Fibroblast of villous mesenchyme (primary cell): ENCODE results near the gene KRT40. TPM values are rescaled to one million over a fixed set of nuclear protein-coding genes. Genes with fewer than 3 reads are reported as not detected.

Experiments
- DNase-seq: peaks from one replicate; pipeline ENCODE4 v3.0.0-alpha.2; 2010; ENCODE audit warnings: low read depth
- H3K4me3 ChIP-seq: 2 replicates; pipeline ENCODE4 v1.5.1; 2011; ENCODE audit warnings: low read depth, mild to moderate bottlenecking, low read length
- CTCF ChIP-seq: IDR thresholded peaks from 2 replicates; pipeline ENCODE4 v1.5.1; 2012; ENCODE audit warnings: low read depth, mild to moderate bottlenecking, low read length; ENCODE audit not compliant: insufficient read depth
- total RNA-seq: library from RNA; depleted of rRNA; stranded (reverse); fragments of >200 nt; gene quantifications from 2 replicates; pipeline ENCODE4 v1.2.3, GENCODE V29; 2012

The KRT40 gene
- total RNA-seq, 1 donor: not detected

GRCh38 chr17:40949418-40949817 lies 34.7 kb downstream of the KRT40 start:
- DNase-seq: no peak
- no peak overlapping the region for H3K4me3 ChIP-seq
- TF ChIP-seq CTCF: no peak

- no peak overlapping the region for H3K4me3 ChIP-seq
- TF ChIP-seq CTCF: no peak
- DNase-seq: no peak
These were observed 36.2 kb downstream of the KRT40 start for GRCh38 chr17:40947929-40948328.

DNA sequence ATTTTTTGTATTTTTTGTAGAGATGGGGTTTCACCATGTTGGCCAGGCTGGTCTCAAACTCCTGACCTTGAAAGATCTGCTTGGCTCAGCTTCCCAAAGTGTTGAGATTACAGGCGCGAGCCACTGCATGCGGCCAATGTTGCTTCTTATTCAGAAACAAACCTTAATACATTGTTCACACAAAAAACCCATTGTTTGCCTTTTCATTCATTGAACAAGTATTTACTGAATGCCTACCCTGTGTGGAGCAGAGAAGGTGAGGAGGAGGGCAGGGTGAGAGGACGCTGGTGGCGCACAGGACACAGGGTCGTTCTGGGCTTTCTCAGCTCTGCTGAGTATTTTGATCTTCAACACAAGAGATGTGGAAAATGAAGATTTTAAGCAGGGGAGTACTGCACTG lies 38.7 kb downstream of the KRT40 start:
- no peak for DNase-seq
- TF ChIP-seq CTCF: no peak
- no peak overlapping the region for H3K4me3 ChIP-seq

DNA sequence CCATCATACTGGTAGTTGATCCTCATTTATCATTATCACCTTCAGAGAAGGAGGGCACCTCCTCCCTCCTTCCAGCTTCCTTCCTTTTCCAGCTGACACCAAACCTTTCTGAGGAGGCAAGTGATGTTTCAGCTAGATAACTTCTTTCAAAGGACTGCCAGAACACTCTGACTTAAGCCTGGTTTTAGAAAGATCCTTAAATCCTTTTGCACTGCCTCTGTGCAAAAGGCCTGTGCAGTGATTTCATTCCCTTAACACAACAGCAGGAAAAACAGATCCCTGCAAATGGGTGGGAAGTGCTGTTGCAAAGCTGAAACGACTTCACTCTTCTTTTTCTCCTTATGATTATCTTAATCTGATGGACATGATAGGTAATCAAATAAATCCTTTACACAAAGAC lies 39.6 kb downstream of the KRT40 start:
- TF ChIP-seq CTCF: no peak
- H3K4me3 ChIP-seq: no peak overlapping the region
- DNase-seq: no peak

GRCh38 chr17:40942553-40942952 lies 41.6 kb downstream of the KRT40 start:
- DNase-seq: no peak
- TF ChIP-seq CTCF: no peak
- H3K4me3 ChIP-seq: no peak overlapping the region

DNA sequence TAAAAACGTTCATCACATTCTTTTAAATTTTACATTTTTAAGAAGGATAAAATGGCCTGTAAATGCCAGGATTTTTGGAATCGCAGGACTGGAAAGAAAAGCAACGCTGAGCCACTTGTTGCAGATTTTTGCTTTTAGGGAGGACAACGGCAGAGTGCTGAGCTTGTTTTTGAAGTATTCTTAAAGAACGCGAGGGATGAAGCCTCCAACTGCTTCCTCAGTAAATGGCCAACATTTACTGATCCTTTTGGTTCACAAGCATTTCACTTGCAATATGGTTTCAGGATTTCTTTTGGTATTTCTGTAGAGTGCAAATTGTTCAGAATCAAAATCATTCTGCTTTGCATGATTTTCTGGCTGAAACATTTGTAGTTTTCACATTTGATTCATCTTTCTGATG lies 43.9 kb downstream of the KRT40 start:
- no peak overlapping the region for H3K4me3 ChIP-seq
- no peak for DNase-seq
- TF ChIP-seq CTCF: no peak

DNA sequence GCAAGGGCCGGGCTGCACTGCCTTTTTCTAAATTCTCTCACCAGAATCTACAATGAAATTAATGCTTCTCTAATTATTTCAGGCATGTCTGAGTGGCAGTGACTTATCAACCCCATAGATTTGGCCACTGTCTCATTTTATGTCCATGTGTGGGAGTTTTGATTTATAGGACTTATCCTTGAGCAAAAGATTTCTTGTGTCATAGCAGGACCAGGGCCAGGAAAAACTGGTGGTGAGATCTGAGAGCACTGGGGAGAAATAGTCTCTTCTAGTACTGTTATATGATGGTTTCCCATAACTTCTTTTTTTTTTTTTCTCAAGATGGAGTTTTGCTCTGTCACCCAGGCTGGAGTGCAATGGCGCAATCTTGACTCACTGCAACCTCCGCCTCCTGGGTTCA lies 45.1 kb downstream of the KRT40 start:
- peak; percentile 53 for DNase-seq
- TF ChIP-seq CTCF: no peak
- no peak overlapping the region for H3K4me3 ChIP-seq
